ENCODE data around the gene HDGFL1. TPM values are rescaled to one million over a fixed set of nuclear protein-coding genes. Genes with fewer than 3 reads are reported as not detected.

The HDGFL1 gene
- total and polyA plus RNA-seq, 2 of the 8 experiments (the other 6 are each of a cell fraction or from before 2014, with no cell fraction given), result not detected

DNA sequence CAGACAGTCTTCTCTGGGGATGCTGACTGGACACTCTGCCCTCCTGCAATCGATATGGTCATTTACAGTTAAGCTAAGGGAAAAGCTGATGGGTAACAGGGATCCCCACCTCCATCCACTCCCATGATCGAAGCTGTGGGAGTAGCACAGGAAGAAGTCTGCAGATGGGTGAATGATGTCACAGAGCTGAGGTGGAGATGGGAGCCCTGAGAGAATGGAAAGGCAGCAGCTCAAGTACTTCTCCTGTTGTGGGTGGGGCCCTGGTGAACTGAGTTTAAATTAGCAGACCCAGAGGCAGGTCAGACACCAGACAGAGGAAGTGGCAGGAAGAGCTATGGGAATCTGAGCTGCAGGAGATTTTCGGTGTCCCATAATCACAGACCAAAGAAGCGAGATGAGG lies 29.0 kb downstream of the HDGFL1 start:
- H4K91ac ChIP-seq (replicated peaks; ENCODE audit: insufficient read length, low read length), result no peak overlapping the region
- no peak overlapping the region for H3K9ac ChIP-seq (replicated peaks in 1 of 4; ENCODE audit: extremely low read depth in 1 of 4, low read depth in 3 of 4, low read length in 3 of 4)
- H3K4me1 ChIP-seq (replicated peaks in 1 of 4; ENCODE audit: control insufficient read depth in 3 of 4, insufficient read depth in 4 of 4, low read length in 3 of 4), result no peaks in the 10 kb centered on the region
- H2AK5ac ChIP-seq (ENCODE audit: low read depth, low read length), result no peak overlapping the region
- no peak overlapping the region for H3K27ac ChIP-seq (ENCODE audit: low read depth, low read length)
- H3K14ac ChIP-seq (ENCODE audit: insufficient read length), result no peak overlapping the region
- H3K56ac ChIP-seq (replicated peaks; ENCODE audit: insufficient read length, low read depth, low read length), result no peak overlapping the region
- no peaks in the 10 kb centered on the region for H3K79me2 ChIP-seq (ENCODE audit: control insufficient read depth in 1 of 2, insufficient read depth in 2 of 2, low read length in 2 of 2)
- H4K5ac ChIP-seq (ENCODE audit: insufficient read length, low read depth, low read length), result no peak overlapping the region
- H2BK15ac ChIP-seq (ENCODE audit: low read length), result no peak overlapping the region
- H3K79me1 ChIP-seq (ENCODE audit: low read depth, low read length), result no peaks in the 10 kb centered on the region
- H2BK120ac ChIP-seq (replicated peaks; ENCODE audit: low read depth, low read length), result no peak overlapping the region
- no peak overlapping the region for H3K18ac ChIP-seq (ENCODE audit: extremely low read depth, low read length)
- POLR2A ChIA-PET (ENCODE audit: partially characterized antibody), result no interaction called here
- FAIRE-seq (no peak), DNase-seq (ENCODE audit: low read depth in 1 of 2, low spot score in 2 of 2) (no peak)
- no peak overlapping the region for H3K23ac ChIP-seq (ENCODE audit: insufficient read length)
- peak overlapping the region; percentile 83 for H2AFZ ChIP-seq (ENCODE audit: low read length)
- H2BK5ac ChIP-seq (ENCODE audit: low read depth, low read length), result no peak overlapping the region
- no peak overlapping the region for H3K4me2 ChIP-seq (ENCODE audit: insufficient read depth in 1 of 2, low read depth in 2 of 2, low read length in 2 of 2)
- H3K9me3 ChIP-seq (ENCODE audit: insufficient read depth in 2 of 2, low read depth in 1 of 2, low read length in 1 of 2), result no peaks in the 10 kb centered on the region
- CTCF ChIA-PET (ENCODE audit: partially characterized antibody), result interaction anchor here (0.5 to 1.2 kb wide), 2 partner anchors 16 to 269 kb away, joined by 4 to 5 read pairs; no protein-coding TSS in a partner anchor
- TF ChIP-seq FOSL1 (IDR thresholded peaks at IDR 0.05; ENCODE audit: insufficient read depth, low read depth, low read length) (no peak), EGR1 (IDR thresholded peaks at IDR 0.05; ENCODE audit: borderline replicate concordance, low read depth, low read length) (no peak), SUZ12 (IDR thresholded peaks at IDR 0.05; ENCODE audit: low read length) (no peak), YY1 (IDR thresholded peaks at IDR 0.05; ENCODE audit: low read depth, low read length) (no peak), PHF8 (conservative IDR thresholded peaks at IDR 0.05; ENCODE audit: low read depth, low read length) (no peak), EP300 (IDR thresholded peaks at IDR 0.05; ENCODE audit: borderline replicate concordance in 1 of 2, low read depth in 2 of 2, low read length in 2 of 2) (no peak), MAFK (IDR thresholded peaks at IDR 0.05; ENCODE audit: low read depth, low read length) (no peak), CHD1 (IDR thresholded peaks at IDR 0.05; ENCODE audit: low read depth, low read length) (no peak), GTF2F1 (IDR thresholded peaks at IDR 0.05; ENCODE audit: borderline replicate concordance, low read depth, low read length) (no peak)
- TF ChIP-seq, protein P1, sequence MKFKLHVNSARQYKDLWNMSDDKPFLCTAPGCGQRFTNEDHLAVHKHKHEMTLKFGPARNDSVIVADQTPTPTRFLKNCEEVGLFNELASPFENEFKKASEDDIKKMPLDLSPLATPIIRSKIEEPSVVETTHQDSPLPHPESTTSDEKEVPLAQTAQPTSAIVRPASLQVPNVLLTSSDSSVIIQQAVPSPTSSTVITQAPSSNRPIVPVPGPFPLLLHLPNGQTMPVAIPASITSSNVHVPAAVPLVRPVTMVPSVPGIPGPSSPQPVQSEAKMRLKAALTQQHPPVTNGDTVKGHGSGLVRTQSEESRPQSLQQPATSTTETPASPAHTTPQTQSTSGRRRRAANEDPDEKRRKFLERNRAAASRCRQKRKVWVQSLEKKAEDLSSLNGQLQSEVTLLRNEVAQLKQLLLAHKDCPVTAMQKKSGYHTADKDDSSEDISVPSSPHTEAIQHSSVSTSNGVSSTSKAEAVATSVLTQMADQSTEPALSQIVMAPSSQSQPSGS (IDR thresholded peaks at IDR 0.05; ENCODE audit: low read length), result no peak
- no peaks in the 10 kb centered on the region for H3K36me3 ChIP-seq (ENCODE audit: control insufficient read depth in 2 of 4, insufficient read depth in 4 of 4, low read length in 3 of 4)
- H3K23me2 ChIP-seq (ENCODE audit: low read depth, low read length), result no peaks in the 10 kb centered on the region
- H4K20me1 ChIP-seq (replicated peaks in 1 of 2; ENCODE audit: control insufficient read depth in 1 of 2, insufficient read depth in 2 of 2, low read length in 2 of 2), result no peaks in the 10 kb centered on the region
- H3K27me3 ChIP-seq (replicated peaks in 1 of 4; ENCODE audit: control insufficient read depth in 3 of 4, extremely low read depth in 1 of 4, insufficient read depth in 3 of 4, low read length in 3 of 4), result no peaks in the 10 kb centered on the region
- no peak overlapping the region for H3K4me3 ChIP-seq (ENCODE audit: extremely low read depth in 1 of 4, insufficient read depth in 2 of 4, low read depth in 3 of 4, low read length in 4 of 4)
- WGBS, 2 experiments (ENCODE audit: extremely low coverage in 1 of 2, insufficient coverage in 1 of 2, insufficient read length in 1 of 2, insufficient replicate concordance in 2 of 2, low coverage in 1 of 2, low lambda C conversion rate in 2 of 2, missing lambda C conversion rate in 1 of 2), result 97% methylated on average over 4 of the region's 4 CpGs; no CpG with 5 or more reads in 1 of the 2 experiments
- H2BK20ac ChIP-seq (ENCODE audit: low read length), result no peak overlapping the region
- H2BK12ac ChIP-seq (ENCODE audit: low read depth, low read length), result no peak overlapping the region
- H3K4ac ChIP-seq (replicated peaks; ENCODE audit: insufficient read length, low read depth, low read length), result no peak overlapping the region
- no peak overlapping the region for H4K8ac ChIP-seq (ENCODE audit: extremely low read depth, insufficient read depth, low read length)

Measured in H1 (cell line).